ENCODE data around the gene FOXRED1. TPM values are rescaled to one million over a fixed set of nuclear protein-coding genes. Genes with fewer than 3 reads are reported as not detected.

FOXRED1 gene
- total RNA-seq, 1 donor from 2014 or later, result 34.4 TPM

GRCh38 chr11:126268361-126268707, 620 bp upstream of the FOXRED1 start:
- Mint-ChIP-seq H3K36me3 (ENCODE audit: unreplicated experiment) (peaks cover 32% of the 10 kb centered on the region), H3K9me3 (ENCODE audit: unreplicated experiment) (no peaks in the 10 kb centered on the region), H3K27ac (ENCODE audit: unreplicated experiment) (peak overlapping the region; percentile 97), H3K4me1 (ENCODE audit: unreplicated experiment) (peaks cover 22% of the 10 kb centered on the region), H3K4me3 (ENCODE audit: unreplicated experiment) (peak overlapping the region; percentile 96), H3K27me3 (ENCODE audit: unreplicated experiment) (no peaks in the 10 kb centered on the region)
- TF ChIP-seq CTCF (IDR thresholded peaks at IDR 0.05), result no peak
- DNase-seq (ENCODE audit: extremely low spot score, unreplicated experiment), result no peak

- Mint-ChIP-seq H3K4me3 (ENCODE audit: unreplicated experiment) (no peak overlapping the region), H3K9me3 (ENCODE audit: unreplicated experiment) (no peaks in the 10 kb centered on the region), H3K27me3 (ENCODE audit: unreplicated experiment) (no peaks in the 10 kb centered on the region), H3K27ac (ENCODE audit: unreplicated experiment) (no peak overlapping the region), H3K36me3 (ENCODE audit: unreplicated experiment) (peaks cover 19% of the 10 kb centered on the region), H3K4me1 (ENCODE audit: unreplicated experiment) (peaks cover 10% of the 10 kb centered on the region)
- no peak for DNase-seq (ENCODE audit: extremely low spot score, unreplicated experiment)
- no peak for TF ChIP-seq CTCF (IDR thresholded peaks at IDR 0.05)
Measured at GRCh38 chr11:126277322-126277721, 8.4 kb downstream of the FOXRED1 start.

- Mint-ChIP-seq H3K27me3 (ENCODE audit: unreplicated experiment) (no peaks in the 10 kb centered on the region), H3K36me3 (ENCODE audit: unreplicated experiment) (peaks cover 19% of the 10 kb centered on the region), H3K4me3 (ENCODE audit: unreplicated experiment) (no peak overlapping the region), H3K4me1 (ENCODE audit: unreplicated experiment) (peaks cover 14% of the 10 kb centered on the region), H3K27ac (ENCODE audit: unreplicated experiment) (no peak overlapping the region), H3K9me3 (ENCODE audit: unreplicated experiment) (no peaks in the 10 kb centered on the region)
- no peak for TF ChIP-seq CTCF (IDR thresholded peaks at IDR 0.05)
- DNase-seq (ENCODE audit: extremely low spot score, unreplicated experiment), result no peak
Measured at GRCh38 chr11:126277780-126278179, 8.8 kb downstream of the FOXRED1 start.

GRCh38 chr11:126279191-126279590, 10.2 kb downstream of the FOXRED1 start:
- Mint-ChIP-seq H3K4me1 (ENCODE audit: unreplicated experiment) (peaks cover 18% of the 10 kb centered on the region), H3K36me3 (ENCODE audit: unreplicated experiment) (peaks cover 14% of the 10 kb centered on the region), H3K4me3 (ENCODE audit: unreplicated experiment) (no peak overlapping the region), H3K9me3 (ENCODE audit: unreplicated experiment) (no peaks in the 10 kb centered on the region), H3K27ac (ENCODE audit: unreplicated experiment) (no peak overlapping the region), H3K27me3 (ENCODE audit: unreplicated experiment) (no peaks in the 10 kb centered on the region)
- TF ChIP-seq CTCF (IDR thresholded peaks at IDR 0.05), result no peak
- DNase-seq (ENCODE audit: extremely low spot score, unreplicated experiment), result no peak

- Mint-ChIP-seq H3K27me3 (ENCODE audit: unreplicated experiment) (no peaks in the 10 kb centered on the region), H3K4me3 (ENCODE audit: unreplicated experiment) (no peak overlapping the region), H3K27ac (ENCODE audit: unreplicated experiment) (no peak overlapping the region)
Measured at GRCh38 chr11:126280595-126280994, 11.6 kb downstream of the FOXRED1 start.

More at GRCh38 chr11:126280595-126280994, 11.6 kb downstream of the FOXRED1 start:
- peaks cover 30% of the 10 kb centered on the region for H3K4me1 Mint-ChIP-seq (ENCODE audit: unreplicated experiment)
- no peak for DNase-seq (ENCODE audit: extremely low spot score, unreplicated experiment)
- peaks cover 11% of the 10 kb centered on the region for H3K36me3 Mint-ChIP-seq (ENCODE audit: unreplicated experiment)
- no peaks in the 10 kb centered on the region for H3K9me3 Mint-ChIP-seq (ENCODE audit: unreplicated experiment)
- TF ChIP-seq CTCF (IDR thresholded peaks at IDR 0.05), result no peak

All from osteocyte (in vitro differentiated cells).